Measurements from ENCODE around the gene TRIM14.

DNA sequence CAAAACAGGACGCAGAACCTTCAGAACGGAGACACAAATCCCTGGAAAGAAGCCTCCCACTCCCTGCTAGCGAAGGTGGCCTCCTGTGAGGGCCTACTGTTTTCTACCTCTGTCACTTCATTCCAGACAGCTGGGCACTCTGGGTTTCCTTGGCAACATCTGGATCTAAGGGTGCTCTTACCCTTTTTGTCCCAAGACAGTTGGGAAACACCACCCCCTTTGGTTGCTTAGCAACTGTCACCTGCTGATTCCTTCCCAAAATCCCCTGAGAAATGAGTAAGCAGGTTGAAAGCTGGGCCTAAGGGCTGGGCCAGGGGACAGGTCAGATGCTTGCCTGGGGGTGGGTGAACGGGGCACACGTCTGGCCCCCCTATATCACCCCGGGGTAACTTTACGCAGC, 33.1 kb downstream of the TRIM14 start:
- TF ChIP-seq, protein P1, sequence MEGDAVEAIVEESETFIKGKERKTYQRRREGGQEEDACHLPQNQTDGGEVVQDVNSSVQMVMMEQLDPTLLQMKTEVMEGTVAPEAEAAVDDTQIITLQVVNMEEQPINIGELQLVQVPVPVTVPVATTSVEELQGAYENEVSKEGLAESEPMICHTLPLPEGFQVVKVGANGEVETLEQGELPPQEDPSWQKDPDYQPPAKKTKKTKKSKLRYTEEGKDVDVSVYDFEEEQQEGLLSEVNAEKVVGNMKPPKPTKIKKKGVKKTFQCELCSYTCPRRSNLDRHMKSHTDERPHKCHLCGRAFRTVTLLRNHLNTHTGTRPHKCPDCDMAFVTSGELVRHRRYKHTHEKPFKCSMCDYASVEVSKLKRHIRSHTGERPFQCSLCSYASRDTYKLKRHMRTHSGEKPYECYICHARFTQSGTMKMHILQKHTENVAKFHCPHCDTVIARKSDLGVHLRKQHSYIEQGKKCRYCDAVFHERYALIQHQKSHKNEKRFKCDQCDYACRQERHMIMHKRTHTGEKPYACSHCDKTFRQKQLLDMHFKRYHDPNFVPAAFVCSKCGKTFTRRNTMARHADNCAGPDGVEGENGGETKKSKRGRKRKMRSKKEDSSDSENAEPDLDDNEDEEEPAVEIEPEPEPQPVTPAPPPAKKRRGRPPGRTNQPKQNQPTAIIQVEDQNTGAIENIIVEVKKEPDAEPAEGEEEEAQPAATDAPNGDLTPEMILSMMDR (IDR thresholded peaks at IDR 0.05): no peak
- no peak for TF ChIP-seq POLR2A (IDR thresholded peaks at IDR 0.05)
